UCSD-AML1 (cell line): ENCODE data around the gene NR5A2.

Experiments
- DNase-seq: peaks from one replicate; lab custom pipeline; 2025; ENCODE audit not compliant: unreplicated experiment; lab: John Stamatoyannopoulos, UW

Gene NR5A2

DNA sequence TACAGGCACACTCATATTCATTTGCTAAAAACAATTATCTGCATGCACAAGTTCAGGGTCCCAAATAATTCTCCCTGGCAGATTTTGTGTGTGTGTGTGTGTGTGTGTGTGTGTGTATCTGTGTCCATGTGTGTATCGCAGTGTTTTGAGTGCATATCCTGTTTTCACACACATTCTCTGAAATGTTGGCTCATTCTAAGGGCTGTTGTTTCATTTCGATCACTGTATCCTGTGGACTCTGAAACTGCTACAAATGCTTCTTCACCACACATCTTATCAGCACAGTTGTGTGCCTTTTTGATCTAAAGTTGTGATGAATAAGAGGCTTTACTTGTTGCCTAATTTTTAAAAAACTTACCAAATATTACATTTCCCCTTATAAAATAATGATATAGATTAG is 34.6 kb downstream of the NR5A2 start:
- DNase-seq, result no peak

GRCh38 chr1:200072636-200073285 is 45.3 kb downstream of the NR5A2 start:
- DNase-seq, result no peak

- no peak for DNase-seq
Measured at GRCh38 chr1:200073286-200073637, 45.8 kb downstream of the NR5A2 start.

- no peak for DNase-seq
Measured at GRCh38 chr1:200075522-200075921, 48.0 kb downstream of the NR5A2 start.

- no peak for DNase-seq
Measured at GRCh38 chr1:200075938-200076546, 48.5 kb downstream of the NR5A2 start.

- DNase-seq, result no peak
Measured at GRCh38 chr1:200079232-200079940, 51.9 kb downstream of the NR5A2 start.

DNA sequence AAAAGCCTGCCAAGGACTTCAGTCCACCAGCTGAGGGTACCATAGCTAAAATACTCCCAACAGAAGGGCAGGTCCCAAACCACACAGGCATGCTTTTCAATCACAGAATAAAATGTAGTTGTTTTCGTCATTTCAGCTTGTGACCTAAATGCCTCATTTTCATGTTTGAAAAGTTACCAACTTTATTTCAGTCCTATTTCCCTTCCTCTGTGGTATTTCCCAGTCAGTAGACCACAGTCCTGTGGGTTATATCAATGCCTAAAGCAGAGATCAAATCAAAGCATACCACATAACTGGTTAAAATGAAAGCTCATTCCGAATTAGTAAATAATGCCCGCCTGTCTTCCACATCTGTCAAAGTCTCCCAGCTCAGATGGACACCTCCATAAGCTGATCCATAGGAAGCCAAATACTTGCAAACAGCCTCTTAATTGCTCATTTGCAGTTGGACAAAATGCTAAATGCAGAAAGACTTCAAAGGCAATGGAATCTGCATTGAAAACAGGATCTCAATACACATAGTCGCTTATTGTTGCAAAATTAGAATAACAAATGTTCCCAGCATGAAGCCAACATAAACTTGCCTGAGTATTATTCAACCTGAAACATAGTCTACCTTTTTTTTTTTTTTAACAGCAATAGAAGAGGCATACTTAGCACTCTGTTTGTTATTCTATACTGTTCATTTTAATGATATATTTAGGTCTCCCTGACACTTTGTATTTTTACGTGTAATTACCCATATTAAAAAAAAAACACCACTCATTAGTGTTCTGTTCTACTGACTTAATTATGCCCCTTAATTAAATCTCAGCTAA is 53.9 kb downstream of the NR5A2 start:
- DNase-seq, result no peak

GRCh38 chr1:200081969-200082245 is 54.4 kb downstream of the NR5A2 start:
- no peak for DNase-seq

- DNase-seq, result no peak
Measured at GRCh38 chr1:200082329-200082728, 54.8 kb downstream of the NR5A2 start.

DNA sequence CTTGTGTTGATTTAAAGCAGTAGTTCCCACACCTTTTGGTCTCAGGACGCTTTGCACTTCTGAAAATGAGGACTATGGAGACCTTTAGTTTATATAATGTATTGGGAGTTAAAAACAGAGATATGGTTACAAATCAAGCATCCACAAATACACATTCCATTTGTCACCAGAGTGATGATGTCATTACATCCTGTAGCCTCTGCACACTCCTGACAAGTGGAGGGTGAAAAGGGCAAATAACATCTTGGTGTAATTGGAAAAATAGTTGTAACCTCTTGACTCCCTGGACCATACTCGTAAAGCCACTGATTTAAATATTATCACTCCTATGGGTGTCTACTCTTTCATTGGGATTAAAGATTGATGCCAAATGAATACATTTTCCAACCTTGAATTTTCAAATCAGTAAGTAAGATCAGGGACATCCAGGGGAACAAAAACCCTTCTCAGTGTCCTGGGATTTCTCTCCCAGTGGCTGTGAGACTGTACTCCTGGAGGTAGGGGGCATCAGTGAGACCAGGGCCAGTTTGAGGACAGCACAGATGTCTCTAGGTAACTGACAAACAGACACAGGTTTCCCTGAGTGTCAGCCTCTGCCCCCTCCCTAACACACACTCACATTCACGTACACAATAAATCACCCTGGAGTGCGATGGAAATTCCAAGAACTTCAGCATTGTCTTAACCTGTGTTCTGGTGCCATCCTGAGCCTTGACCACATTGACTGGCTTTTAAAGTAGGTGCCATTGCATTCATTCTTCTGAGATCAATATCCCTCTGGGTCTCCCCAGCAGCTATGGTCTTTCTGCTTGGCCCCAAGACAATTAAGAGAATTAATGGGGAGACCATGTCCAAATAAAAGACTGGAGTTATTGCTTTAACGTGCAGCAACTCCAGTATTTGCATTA is 63.0 kb downstream of the NR5A2 start:
- DNase-seq, result no peak

GRCh38 chr1:200095057-200095577 is 67.6 kb downstream of the NR5A2 start:
- DNase-seq, result no peak

GRCh38 chr1:200096774-200097173 is 69.3 kb downstream of the NR5A2 start:
- DNase-seq, result no peak

GRCh38 chr1:200099040-200099439 is 71.5 kb downstream of the NR5A2 start:
- DNase-seq, result no peak

GRCh38 chr1:200103966-200104583 is 76.6 kb downstream of the NR5A2 start:
- no peak for DNase-seq

DNA sequence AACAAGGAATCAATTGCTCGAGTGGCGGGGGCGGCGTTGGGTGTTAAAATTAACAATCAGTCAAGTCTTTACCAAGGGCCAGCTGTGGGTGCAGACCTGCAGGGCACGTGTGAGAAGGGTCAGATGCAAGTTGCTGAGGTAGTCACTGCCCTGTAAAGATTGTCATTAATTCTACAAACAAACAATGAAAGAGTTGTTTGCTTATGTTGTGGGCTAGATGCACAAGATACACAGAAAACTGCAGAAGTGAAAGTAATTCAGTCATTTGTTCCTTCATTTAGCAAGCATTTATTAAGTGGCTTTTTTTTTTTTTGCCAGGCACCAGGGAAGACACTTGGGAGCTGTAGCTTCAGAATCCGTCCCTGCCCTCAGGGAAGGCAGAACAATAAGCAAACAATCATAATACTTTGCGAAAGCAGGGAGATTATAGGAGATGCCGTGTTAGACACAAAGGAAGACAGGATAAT is 79.5 kb downstream of the NR5A2 start:
- no peak for DNase-seq

GRCh38 chr1:200108659-200109058 is 81.1 kb downstream of the NR5A2 start:
- no peak for DNase-seq

DNA sequence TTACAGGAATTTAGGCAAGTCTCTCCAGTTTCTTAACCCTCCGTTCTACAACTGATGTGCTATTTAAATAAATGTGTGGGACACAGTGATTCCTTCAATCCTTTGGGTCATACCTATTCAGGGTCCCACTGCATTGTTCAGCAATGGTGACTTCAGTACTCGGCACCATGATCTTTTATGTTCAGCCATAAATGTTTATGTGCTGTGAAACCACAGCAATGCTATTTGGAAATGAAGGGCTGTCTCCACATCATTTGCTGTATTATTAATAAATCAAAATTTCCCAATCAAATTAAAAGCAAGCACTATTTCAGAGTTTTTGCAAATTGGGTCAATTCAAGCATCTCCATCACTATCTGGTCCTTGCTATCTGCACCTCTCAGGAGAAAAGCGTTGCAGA is 84.8 kb downstream of the NR5A2 start:
- DNase-seq, result no peak

DNA sequence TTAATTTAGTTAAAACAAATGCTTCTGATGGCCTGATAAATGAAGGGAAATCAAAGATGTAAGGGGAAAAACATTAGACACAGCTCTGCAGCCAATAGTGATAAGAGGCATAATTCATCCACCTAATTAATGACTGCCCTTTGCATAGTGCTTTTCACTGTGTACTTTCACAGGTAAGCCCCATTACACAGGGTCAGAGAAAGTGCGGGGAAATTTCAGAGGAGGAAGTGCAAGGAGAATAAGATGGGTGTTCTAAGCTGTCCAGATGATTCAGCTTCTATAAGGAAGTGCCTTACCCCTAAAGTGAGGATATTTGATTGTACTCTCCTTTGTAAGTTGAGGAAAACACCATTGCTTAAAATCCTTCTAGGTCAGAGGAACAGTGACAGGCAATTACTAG is 88.0 kb downstream of the NR5A2 start:
- no peak for DNase-seq

DNA sequence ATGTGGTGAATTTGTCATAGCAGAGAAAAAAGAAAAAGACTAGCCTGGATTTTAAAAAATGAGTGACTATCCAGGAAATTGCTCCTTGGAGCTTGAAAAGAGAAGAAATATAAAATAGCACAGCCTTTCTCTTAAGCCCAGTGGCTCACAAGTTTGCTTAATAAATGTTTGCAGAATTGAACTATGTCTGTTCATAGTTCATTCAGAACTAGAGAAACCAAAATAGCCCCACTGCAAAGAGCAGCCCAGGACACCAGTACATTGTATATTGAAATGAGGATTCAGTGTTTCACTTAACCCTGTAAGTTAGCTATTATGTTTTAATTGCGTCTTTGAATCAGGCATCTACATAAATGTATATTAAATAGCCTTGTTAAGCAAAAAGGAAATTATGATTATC is 88.8 kb downstream of the NR5A2 start:
- no peak for DNase-seq
